Large intestine (tissue), 12 donors: ENCODE measurements around the gene KRTAP6-3. TPM values are rescaled to one million over a fixed set of nuclear protein-coding genes. Genes with fewer than 3 reads are reported as not detected.

Experiments
- DNase-seq, 2 donors: peaks; one replicate each; pipeline versions ENCODE4 v3.0.0 to v3.0.0-alpha.2; 2013
- H3K27ac ChIP-seq: one replicate; pipeline ENCODE4 v1.5.1; 2013; ENCODE audit warnings: low read length
- H3K27me3 ChIP-seq: 2 replicates; pipeline ENCODE4 v1.6.1; 2013; ENCODE audit warnings: low read length; ENCODE audit not compliant: control insufficient read depth, insufficient read depth
- H3K36me3 ChIP-seq: 2 replicates; pipeline ENCODE4 v1.6.1; 2013; ENCODE audit warnings: low read length; ENCODE audit not compliant: control insufficient read depth, insufficient read depth
- H3K4me1 ChIP-seq: one replicate; pipeline ENCODE4 v1.6.1; 2013; ENCODE audit warnings: low read length; ENCODE audit not compliant: control insufficient read depth, insufficient read depth
- H3K4me3 ChIP-seq: one replicate; pipeline ENCODE4 v1.5.1; 2013; ENCODE audit warnings: low read length
- H3K9me3 ChIP-seq: one replicate; pipeline ENCODE4 v1.6.1; 2013; ENCODE audit warnings: mild to moderate bottlenecking, low read depth, low read length, moderate library complexity; ENCODE audit not compliant: control insufficient read depth
- WGBS: methylation state at CpG from one replicate; pipeline ENCODE4 v1.1.5; 2013; ENCODE audit warnings: low lambda C conversion rate; ENCODE audit not compliant: insufficient coverage; 5-methylcytosine and 5-hydroxymethylcytosine counted together
- long read RNA-seq, 11 donors: transcript quantifications; one replicate each; lab custom pipeline, GENCODE V29; 2026
- polyA plus RNA-seq: library from polyadenylated mRNA; unstranded; fragments of 120-200 nt; gene quantifications from one replicate; pipeline ENCODE4 v1.2.1, GENCODE V29; 2013

KRTAP6-3 gene, protein sequence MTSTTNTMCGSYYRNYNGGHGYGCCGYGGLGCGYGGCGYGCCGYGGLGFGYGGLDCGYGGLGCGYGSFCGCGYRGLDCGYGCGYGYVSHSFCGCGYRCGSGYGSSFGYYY
- polyA plus RNA-seq = not detected
- long read RNA-seq, donor 1 = 0 reads
- long read RNA-seq, donor 2 = 0 reads
- long read RNA-seq, donor 3 = 0 reads
- long read RNA-seq, donor 4 = 0 reads
- long read RNA-seq, donor 5 = 0 reads
- long read RNA-seq, donor 6 = 0 reads
- long read RNA-seq, donor 7 = 0 reads
- long read RNA-seq, donor 8 = 0 reads
- long read RNA-seq, donor 9 = 0 reads
- long read RNA-seq, donor 10 = 0 reads
- long read RNA-seq, donor 11 = 0 reads

DNA sequence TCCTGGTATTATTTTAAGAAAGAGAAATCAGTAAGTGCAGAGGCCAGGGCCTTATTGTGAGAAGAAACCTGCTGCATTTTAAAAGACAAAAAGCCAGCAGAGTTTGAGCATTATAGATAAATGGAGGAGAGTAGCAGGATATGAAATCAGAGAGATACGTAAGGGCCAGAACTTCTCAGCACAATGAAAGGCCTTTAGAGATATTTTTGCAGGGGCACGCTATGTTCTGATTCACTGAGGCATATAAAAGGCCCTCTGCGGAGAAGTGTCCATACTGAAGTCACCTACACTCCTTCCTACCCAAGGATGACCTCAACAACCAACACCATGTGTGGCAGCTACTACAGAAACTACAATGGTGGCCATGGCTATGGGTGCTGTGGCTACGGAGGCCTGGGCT lies at the start of gene KRTAP6-3:
Gene KRTAP6-3, plus strand, starts transcription at position 301 of the 400 bp plus-strand sequence. Its CDS starts 6 bp downstream, at position 307.
- Histone ChIP-seq H3K27me3 (no peaks in the 10 kb centered on the region), H3K4me3 (no peak within 1 kb of the TSS), H3K36me3 (no peaks in the 10 kb centered on the region), H3K9me3 (peaks cover 2% of the 10 kb centered on the region), H3K4me1 (no peaks in the 10 kb centered on the region), H3K27ac (no peak within 1 kb of the TSS)
- no CpG with 5 or more reads among the region's 4 CpGs for WGBS
- no peak for DNase-seq

DNA sequence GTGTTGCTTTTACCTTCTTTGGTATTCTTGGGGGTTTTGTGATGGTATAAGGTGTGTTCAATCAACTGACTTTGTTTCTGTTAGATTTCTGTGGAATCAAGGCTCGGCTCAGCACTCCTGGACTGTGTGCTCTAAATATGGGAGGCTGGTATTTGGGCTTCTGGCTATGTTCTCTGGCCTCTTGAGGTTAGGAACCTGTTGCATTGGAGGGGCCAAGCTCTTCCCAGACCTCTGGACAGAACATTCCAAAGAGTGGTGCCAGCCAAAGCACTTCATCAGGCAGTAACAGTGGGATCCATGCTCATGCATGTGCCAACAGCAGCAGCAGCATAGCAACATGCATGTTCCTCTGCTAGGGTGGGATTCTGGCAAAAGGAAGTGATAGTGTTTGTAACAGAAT lies 39.5 kb upstream of the KRTAP6-3 start:
- Histone ChIP-seq H3K27me3 (no peaks in the 10 kb centered on the region), H3K4me1 (no peaks in the 10 kb centered on the region), H3K27ac (no peak overlapping the region), H3K9me3 (no peaks in the 10 kb centered on the region), H3K4me3 (no peak overlapping the region), H3K36me3 (no peaks in the 10 kb centered on the region)
- WGBS = no CpG with 5 or more reads among the region's 1 CpG
- no peak for DNase-seq

DNA sequence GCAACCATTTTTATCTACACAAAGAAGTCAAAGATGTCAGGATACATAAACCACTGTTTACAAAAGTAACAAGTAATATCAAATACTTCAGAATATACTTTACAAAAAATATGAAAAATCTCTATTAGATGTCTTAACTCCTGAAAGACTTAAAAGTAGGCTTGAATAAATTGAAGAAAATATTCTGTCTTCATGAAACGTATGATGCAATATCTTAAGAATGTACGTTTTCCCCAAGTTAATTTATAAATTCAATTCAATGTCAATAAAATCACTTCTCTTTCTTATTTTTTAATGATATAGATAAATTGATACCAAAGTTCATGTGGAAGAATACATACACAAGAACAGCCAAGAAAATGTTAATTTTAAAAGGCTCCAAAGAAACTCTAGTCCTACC lies 37.1 kb upstream of the KRTAP6-3 start:
- no peaks in the 10 kb centered on the region for H3K9me3 ChIP-seq
- no peak for DNase-seq
- 94% methylated on average over 2 of the region's 2 CpGs for WGBS

DNA sequence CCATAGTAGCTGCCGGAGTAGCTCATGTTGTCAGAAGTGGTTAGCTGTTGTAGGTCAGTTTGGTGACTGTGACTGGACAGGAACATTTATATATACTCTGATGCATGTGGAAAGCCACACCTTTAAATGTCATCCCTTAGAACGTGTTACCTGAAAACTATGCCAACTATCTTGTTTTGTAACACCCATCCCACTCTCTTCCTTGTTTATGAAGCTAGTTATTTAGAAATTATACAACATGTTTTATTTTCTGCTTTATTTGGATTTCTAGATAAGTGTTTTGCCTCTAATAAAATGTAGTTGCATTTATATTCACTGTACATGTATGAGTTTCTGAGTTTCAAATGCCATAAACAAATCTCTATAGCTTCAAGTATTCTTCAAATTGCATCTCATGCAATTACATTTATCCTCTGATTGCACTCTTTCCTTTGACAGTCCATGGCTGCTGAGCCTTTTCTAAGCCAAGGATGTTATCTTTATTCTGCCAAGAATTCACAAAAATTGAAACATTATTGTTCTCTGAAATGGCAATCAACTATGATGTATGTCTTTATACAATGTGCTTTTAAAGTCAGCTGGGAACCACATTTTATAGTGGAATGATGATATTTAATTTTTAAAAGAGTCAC lies 30.9 kb upstream of the KRTAP6-3 start, which contains the start of gene KRTAP19-7:
Gene KRTAP19-7, minus strand, starts transcription at position 51 of the 632 bp plus-strand sequence. Its CDS starts 25 bp downstream, at position 26.
- no peak for DNase-seq
- Histone ChIP-seq H3K9me3 (no peaks in the 10 kb centered on the region), H3K4me1 (no peaks in the 10 kb centered on the region), H3K27me3 (no peaks in the 10 kb centered on the region), H3K36me3 (no peaks in the 10 kb centered on the region), H3K27ac (no peak within 1 kb of the TSS), H3K4me3 (no peak within 1 kb of the TSS)
- WGBS = 57% methylated on average over 1 of the region's 2 CpGs

More for the DNA sequence above, 37.1 kb upstream of the KRTAP6-3 start:
- H3K4me1 ChIP-seq = no peaks in the 10 kb centered on the region
- no peak overlapping the region for H3K4me3 ChIP-seq
- H3K27ac ChIP-seq = no peak overlapping the region
- no peaks in the 10 kb centered on the region for H3K36me3 ChIP-seq
- H3K27me3 ChIP-seq = no peaks in the 10 kb centered on the region

DNA sequence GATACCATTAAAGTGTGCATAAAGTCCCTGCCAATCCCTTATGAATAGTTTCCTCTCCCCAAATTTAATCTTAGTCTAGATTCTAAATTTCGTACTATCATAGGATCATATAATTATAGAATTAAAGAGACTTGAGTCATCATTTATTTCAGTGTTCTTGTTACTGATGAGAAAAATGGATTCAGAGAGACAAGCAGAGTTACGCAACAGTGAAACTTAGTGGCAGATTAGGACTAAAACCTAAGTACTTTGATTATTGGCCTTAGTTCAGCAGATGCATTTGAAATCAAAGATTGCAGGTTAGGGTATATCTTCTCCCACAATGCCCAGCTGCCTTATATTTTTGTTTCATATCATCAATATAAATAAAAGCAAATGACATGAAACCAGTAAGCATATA lies 30.3 kb upstream of the KRTAP6-3 start:
- Histone ChIP-seq H3K4me3 (no peak overlapping the region), H3K9me3 (no peaks in the 10 kb centered on the region), H3K36me3 (no peaks in the 10 kb centered on the region), H3K27me3 (no peaks in the 10 kb centered on the region), H3K4me1 (no peaks in the 10 kb centered on the region), H3K27ac (no peak overlapping the region)
- WGBS = 100% methylated on average over 1 of the region's 2 CpGs
- DNase-seq = no peak

DNA sequence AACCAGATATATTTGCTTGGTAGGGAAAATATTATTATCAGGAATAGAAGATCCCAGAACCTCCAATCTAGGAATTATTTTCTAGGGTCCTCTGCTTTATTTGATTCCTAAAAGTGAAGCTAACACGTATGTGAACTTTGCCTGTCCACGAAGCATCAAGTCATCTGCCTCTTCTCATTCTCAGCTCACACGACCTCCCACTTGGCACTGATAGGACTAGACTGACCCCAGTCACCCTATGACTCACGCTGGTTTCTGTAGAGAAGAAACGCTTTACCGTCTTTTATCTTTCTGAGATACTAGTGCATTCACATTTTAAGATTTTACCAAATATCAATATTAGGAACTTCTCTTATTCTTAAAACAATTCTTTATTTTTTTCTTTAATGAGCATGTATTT lies 29.2 kb upstream of the KRTAP6-3 start:
- Histone ChIP-seq H3K36me3 (no peaks in the 10 kb centered on the region), H3K4me1 (no peaks in the 10 kb centered on the region), H3K27me3 (no peaks in the 10 kb centered on the region), H3K4me3 (no peak overlapping the region), H3K9me3 (no peaks in the 10 kb centered on the region), H3K27ac (no peak overlapping the region)
- no peak for DNase-seq
- 30% methylated on average over 2 of the region's 6 CpGs for WGBS

DNA sequence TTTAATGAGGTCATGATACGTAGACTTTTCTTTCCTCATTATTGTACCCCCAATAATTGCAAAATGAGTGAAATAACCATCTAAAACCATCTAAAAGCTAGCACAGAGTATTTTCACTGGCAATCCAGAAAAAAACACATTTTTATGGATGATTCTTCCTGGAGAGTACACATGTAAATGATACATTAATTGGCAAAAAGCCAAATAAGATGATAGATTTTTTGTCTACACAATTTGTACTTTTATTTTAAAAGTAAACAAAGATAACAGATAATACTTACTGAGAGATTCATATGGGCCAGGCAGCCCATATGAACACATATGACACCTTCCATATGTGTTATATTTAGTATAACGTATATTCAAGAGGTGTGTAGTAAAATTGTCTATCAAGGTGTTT lies 28.6 kb upstream of the KRTAP6-3 start:
- no peaks in the 10 kb centered on the region for H3K27me3 ChIP-seq
- no peaks in the 10 kb centered on the region for H3K36me3 ChIP-seq
- H3K4me3 ChIP-seq = no peak overlapping the region
- DNase-seq = no peak
- 100% methylated on average over 1 of the region's 2 CpGs for WGBS
- no peak overlapping the region for H3K27ac ChIP-seq
- H3K9me3 ChIP-seq = no peaks in the 10 kb centered on the region
- no peaks in the 10 kb centered on the region for H3K4me1 ChIP-seq

DNA sequence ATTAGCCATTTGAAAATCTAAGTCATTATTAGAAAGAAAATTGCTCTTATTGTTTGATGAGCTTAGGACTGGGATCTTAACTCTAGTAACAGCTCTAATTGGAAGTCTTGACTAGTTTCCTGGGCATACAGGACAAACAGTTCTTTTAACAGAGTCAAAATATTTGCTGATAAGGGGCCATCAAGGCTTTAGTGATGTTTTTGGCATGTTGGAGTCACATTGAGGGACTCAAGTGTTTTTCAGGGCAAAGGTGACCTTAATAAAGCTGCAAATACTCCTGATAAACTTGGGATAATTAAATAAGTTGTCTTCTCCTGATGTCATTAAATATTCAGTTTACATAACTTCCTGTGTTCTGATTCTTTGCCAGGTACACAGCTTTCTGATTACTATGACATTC lies 24.6 kb upstream of the KRTAP6-3 start:
- DNase-seq = no peak
- Histone ChIP-seq H3K4me3 (no peak overlapping the region), H3K27ac (no peak overlapping the region), H3K4me1 (no peaks in the 10 kb centered on the region), H3K36me3 (no peaks in the 10 kb centered on the region), H3K9me3 (no peaks in the 10 kb centered on the region), H3K27me3 (no peaks in the 10 kb centered on the region)

DNA sequence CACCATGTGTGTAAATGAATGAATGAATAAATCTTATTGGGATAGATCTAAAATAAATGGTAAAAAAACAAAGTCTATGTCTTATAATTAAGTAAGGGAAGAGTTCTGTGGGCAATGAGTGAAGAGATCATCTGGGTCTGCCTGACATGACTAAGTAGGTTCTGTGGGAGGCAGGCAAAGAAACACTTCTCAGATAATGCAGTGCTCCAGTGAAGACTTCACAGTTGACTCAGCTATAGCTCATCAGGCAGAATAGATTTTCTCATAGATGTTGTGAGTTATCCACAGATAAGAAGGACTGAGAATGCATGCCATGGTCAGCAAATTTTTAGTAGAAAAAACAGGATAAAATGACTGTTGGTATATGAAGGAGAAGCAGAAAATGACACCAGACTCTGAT lies 14.5 kb upstream of the KRTAP6-3 start:
- DNase-seq = no peak
- H3K27ac ChIP-seq = no peak overlapping the region
- no peaks in the 10 kb centered on the region for H3K27me3 ChIP-seq
- no peaks in the 10 kb centered on the region for H3K9me3 ChIP-seq
- H3K4me3 ChIP-seq = no peak overlapping the region
- H3K36me3 ChIP-seq = no peaks in the 10 kb centered on the region
- H3K4me1 ChIP-seq = no peaks in the 10 kb centered on the region

DNA sequence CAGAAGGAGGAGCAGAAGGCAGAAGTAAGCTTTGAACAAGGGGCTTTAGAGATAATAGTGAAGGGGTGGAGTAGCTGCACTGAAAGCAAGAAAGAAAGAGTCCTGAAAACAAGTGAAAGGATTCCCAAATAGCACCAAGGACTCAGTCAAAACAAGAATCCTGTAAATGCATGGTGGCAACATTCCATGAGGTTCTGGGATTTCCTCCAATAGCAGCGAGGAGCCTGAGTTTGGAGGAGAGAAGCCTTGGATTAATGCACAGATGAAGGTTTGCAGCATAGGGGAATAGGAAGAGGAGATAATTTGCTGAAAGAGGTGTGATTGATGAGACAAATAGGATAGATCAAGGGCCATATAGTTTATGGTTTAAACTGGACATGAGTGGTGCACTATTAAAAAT lies 12.9 kb upstream of the KRTAP6-3 start:
- WGBS = no CpG with 5 or more reads among the region's 1 CpG
- Histone ChIP-seq H3K9me3 (no peaks in the 10 kb centered on the region), H3K27me3 (no peaks in the 10 kb centered on the region), H3K27ac (no peak overlapping the region), H3K36me3 (no peaks in the 10 kb centered on the region), H3K4me3 (no peak overlapping the region), H3K4me1 (no peaks in the 10 kb centered on the region)
- DNase-seq = no peak

DNA sequence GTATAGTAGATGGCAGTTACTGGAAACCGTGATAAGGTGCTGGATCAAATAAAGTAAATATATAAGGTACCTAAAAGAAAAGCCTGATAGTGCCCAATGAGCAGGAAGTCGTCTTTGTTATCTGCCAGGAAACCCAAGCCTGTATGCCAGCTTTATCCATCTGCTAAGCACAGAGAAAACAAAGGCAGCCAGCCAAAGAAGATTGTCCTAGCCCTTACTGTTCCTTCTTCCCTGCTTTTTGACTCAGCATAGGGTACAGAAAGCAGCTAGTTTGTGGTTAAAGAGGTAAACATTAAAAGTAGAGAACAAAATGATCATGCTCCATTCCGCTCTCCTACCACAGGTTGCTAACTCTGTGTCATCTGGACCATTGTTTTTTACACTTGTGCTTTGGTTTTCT lies 12.1 kb upstream of the KRTAP6-3 start:
- DNase-seq = no peak
- Histone ChIP-seq H3K36me3 (no peaks in the 10 kb centered on the region), H3K4me3 (no peak overlapping the region), H3K9me3 (no peaks in the 10 kb centered on the region), H3K4me1 (no peaks in the 10 kb centered on the region), H3K27me3 (no peaks in the 10 kb centered on the region), H3K27ac (no peak overlapping the region)
- WGBS = no CpG with 5 or more reads among the region's 3 CpGs
